ENCODE measurements around the gene CLEC4M. TPM values are rescaled to one million over a fixed set of nuclear protein-coding genes. Genes with fewer than 3 reads are reported as not detected.

Gene CLEC4M
- total RNA-seq, 2 donors from 2014 or later: not detected

GRCh38 chr19:7718668-7719067 lies 44.4 kb upstream of the CLEC4M start:
- Mint-ChIP-seq H3K4me3 (no peak overlapping the region), H3K27ac (no peak overlapping the region), H3K36me3 (ENCODE audit: low read depth) (no peaks in the 10 kb centered on the region), H3K9me3 (no peaks in the 10 kb centered on the region), H3K4me1 (no peaks in the 10 kb centered on the region), H3K27me3 (ENCODE audit: insufficient read depth) (peaks cover 26% of the 10 kb centered on the region)
- 68 to 81% methylated on average over 4 to 8 of the region's 8 CpGs for WGBS, 2 experiments (ENCODE audit: insufficient coverage in 1 of 2, insufficient read length in 1 of 2)
- Histone ChIP-seq H3K27me3 (ENCODE audit: control insufficient read depth, insufficient read depth, low read length, poor library complexity, severe bottlenecking) (no peaks in the 10 kb centered on the region), H3K4me3 (ENCODE audit: low read length) (no peak overlapping the region), H3K9me3 (ENCODE audit: control insufficient read depth, low read length) (no peaks in the 10 kb centered on the region), H3K36me3 (ENCODE audit: control insufficient read depth, insufficient read depth, low read length) (no peaks in the 10 kb centered on the region), H3K9ac (ENCODE audit: extremely low read depth, low read length, poor library complexity, severe bottlenecking) (no peak overlapping the region), H3K4me1 (ENCODE audit: control insufficient read depth, insufficient read depth, low read length) (no peaks in the 10 kb centered on the region), H3K27ac (ENCODE audit: low read depth, low read length) (no peak overlapping the region)
- no peak for DNase-seq
- no peak for TF ChIP-seq CTCF (conservative IDR thresholded peaks at IDR 0.05)

- WGBS, 2 experiments (ENCODE audit: insufficient coverage in 1 of 2, insufficient read length in 1 of 2): 87 to 92% methylated on average over 4 to 6 of the region's 6 CpGs
- Mint-ChIP-seq H3K27me3 (ENCODE audit: insufficient read depth) (peaks cover 36% of the 10 kb centered on the region), H3K4me1 (no peaks in the 10 kb centered on the region)
Observed at GRCh38 chr19:7720351-7720750, 42.7 kb upstream of the CLEC4M start.

GRCh38 chr19:7722231-7722651 lies 40.8 kb upstream of the CLEC4M start:
- H3K9me3 Mint-ChIP-seq: no peaks in the 10 kb centered on the region
- H3K36me3 ChIP-seq (ENCODE audit: control insufficient read depth, insufficient read depth, low read length): no peaks in the 10 kb centered on the region
- 74 to 100% methylated on average over 1 to 5 of the region's 5 CpGs for WGBS, 2 experiments (ENCODE audit: insufficient coverage in 1 of 2, insufficient read length in 1 of 2)
- H3K9me3 ChIP-seq (ENCODE audit: control insufficient read depth, low read length): no peaks in the 10 kb centered on the region
- H3K27me3 Mint-ChIP-seq (ENCODE audit: insufficient read depth): peaks cover 45% of the 10 kb centered on the region
- H3K27ac Mint-ChIP-seq: no peak overlapping the region
- no peak overlapping the region for H3K27ac ChIP-seq (ENCODE audit: low read depth, low read length)
- peaks cover 10% of the 10 kb centered on the region for H3K27me3 ChIP-seq (ENCODE audit: control insufficient read depth, insufficient read depth, low read length, poor library complexity, severe bottlenecking)
- no peak for TF ChIP-seq CTCF (conservative IDR thresholded peaks at IDR 0.05)
- no peaks in the 10 kb centered on the region for H3K4me1 ChIP-seq (ENCODE audit: control insufficient read depth, insufficient read depth, low read length)
- H3K4me3 ChIP-seq (ENCODE audit: low read length): no peak overlapping the region
- H3K36me3 Mint-ChIP-seq (ENCODE audit: low read depth): no peaks in the 10 kb centered on the region
- H3K4me3 Mint-ChIP-seq: no peak overlapping the region
- no peaks in the 10 kb centered on the region for H3K4me1 Mint-ChIP-seq
- no peak overlapping the region for H3K9ac ChIP-seq (ENCODE audit: extremely low read depth, low read length, poor library complexity, severe bottlenecking)
- DNase-seq: no peak

More at GRCh38 chr19:7720351-7720750, 42.7 kb upstream of the CLEC4M start:
- Histone ChIP-seq H3K9me3 (ENCODE audit: control insufficient read depth, low read length) (no peaks in the 10 kb centered on the region), H3K4me1 (ENCODE audit: control insufficient read depth, insufficient read depth, low read length) (no peaks in the 10 kb centered on the region), H3K9ac (ENCODE audit: extremely low read depth, low read length, poor library complexity, severe bottlenecking) (no peak overlapping the region), H3K27me3 (ENCODE audit: control insufficient read depth, insufficient read depth, low read length, poor library complexity, severe bottlenecking) (no peaks in the 10 kb centered on the region), H3K27ac (ENCODE audit: low read depth, low read length) (no peak overlapping the region), H3K4me3 (ENCODE audit: low read length) (no peak overlapping the region), H3K36me3 (ENCODE audit: control insufficient read depth, insufficient read depth, low read length) (no peaks in the 10 kb centered on the region)
- H3K4me3 Mint-ChIP-seq: no peak overlapping the region
- TF ChIP-seq CTCF (conservative IDR thresholded peaks at IDR 0.05): no peak
- H3K36me3 Mint-ChIP-seq (ENCODE audit: low read depth): no peaks in the 10 kb centered on the region
- DNase-seq: no peak
- H3K27ac Mint-ChIP-seq: no peak overlapping the region
- H3K9me3 Mint-ChIP-seq: no peaks in the 10 kb centered on the region

Data from endodermal cell (in vitro differentiated cells).